HepG2 (cell line): ENCODE results near the gene PSMB3. TPM values are rescaled to one million over a fixed set of nuclear protein-coding genes. Genes with fewer than 3 reads are reported as not detected.
A peak's percentile ranks its signal among the peaks of the same experiment; 100 is the strongest.

ENCODE experiments used
- ARNTL ChIP-seq: sonication (generic); formaldehyde crosslinking; IDR thresholded peaks from 2 replicates; pipeline ENCODE4 v1.4.0; 2020; ENCODE audit warnings: mild to moderate bottlenecking, missing genetic modification reagents
- GZF1 ChIP-seq: sonication (generic); formaldehyde crosslinking; IDR thresholded peaks from 2 replicates; pipeline ENCODE4 v1.5.1; 2020; ENCODE audit warnings: mild to moderate bottlenecking, missing genetic modification reagents
- HNRNPLL ChIP-seq: fragments of 200-400 bp; formaldehyde crosslinking; IDR thresholded peaks from 2 replicates; pipeline ENCODE4 v1.6.1; 2017; ENCODE audit warnings: mild to moderate bottlenecking, low read depth, low read length; ENCODE audit not compliant: poor library complexity, severe bottlenecking
- RNF2 ChIP-seq: fragments of 450-650 bp; conservative IDR thresholded peaks from 2 replicates; pipeline ENCODE4 v1.6.1; 2016; ENCODE audit warnings: low read depth
- SETDB1 ChIP-seq: sonication (generic); formaldehyde crosslinking; IDR thresholded peaks from 2 replicates; pipeline ENCODE4 v1.5.1; 2020; ENCODE audit warnings: missing genetic modification reagents, mild to moderate bottlenecking, borderline replicate concordance
- SNAPC4 ChIP-seq: sonication (generic); formaldehyde crosslinking; IDR thresholded peaks from 2 replicates; pipeline ENCODE4 v1.4.0; 2020; ENCODE audit warnings: mild to moderate bottlenecking, missing genetic modification reagents
- ZBTB14 ChIP-seq: sonication (generic); formaldehyde crosslinking; IDR thresholded peaks from 2 replicates; pipeline ENCODE4 v1.4.0; 2020; ENCODE audit warnings: missing genetic modification reagents
- ZNF30 ChIP-seq: sonication (generic); formaldehyde crosslinking; IDR thresholded peaks from 2 replicates; pipeline ENCODE4 v1.5.0; 2020; ENCODE audit warnings: mild to moderate bottlenecking, missing genetic modification reagents
- ZNF678 ChIP-seq: sonication (generic); formaldehyde crosslinking; IDR thresholded peaks from 2 replicates; pipeline ENCODE4 v1.4.0; 2020; ENCODE audit warnings: mild to moderate bottlenecking, missing genetic modification reagents
- polyA plus RNA-seq, 8 experiments: library from polyadenylated mRNA; depleted of rRNA in 3 of 8; stranded (reverse) in 7 of 8; unstranded in 1 of 8; fragments of >200 nt; fragmentation: Illumina TruSeq in 4 of 8; extraction: Trizol in 4 of 8; gene quantifications; 2 replicates each; pipeline versions ENCODE4 v1.2.1 to v1.2.3, GENCODE V29; 2011 to 2016; ENCODE audit warnings: low read depth in 4 of 8, missing spikeins in 1 of 8, mixed read lengths in 1 of 8; ENCODE audit not compliant: insufficient read depth in 1 of 8
- total RNA-seq, 5 experiments: library from RNA; depleted of rRNA; stranded (reverse); fragments of >200 nt; fragmentation: Illumina TruSeq; extraction: Trizol; gene quantifications; 2 replicates each; pipeline ENCODE4 v1.2.3, GENCODE V29; 2016; ENCODE audit warnings: low read depth in 1 of 5
- TF ChIP-seq, protein P1 (sequence below): sonication (generic); formaldehyde crosslinking; IDR thresholded peaks from 2 replicates; pipeline ENCODE4 v1.5.1; 2020; ENCODE audit warnings: mild to moderate bottlenecking, missing genetic modification reagents, moderate library complexity
- TF ChIP-seq, protein P2 (sequence below), 2 experiments: sonication (generic) in 1 of 2; formaldehyde crosslinking in 1 of 2; IDR thresholded peaks; 2 replicates each; pipeline versions ENCODE4 v1.5.1 to v1.6.1; 2011 to 2020; ENCODE audit warnings: borderline replicate concordance in 1 of 2, low read depth in 1 of 2, low read length in 1 of 2, mild to moderate bottlenecking in 1 of 2, missing genetic modification reagents in 1 of 2, moderate library complexity in 1 of 2
- TF ChIP-seq, protein P3 (sequence below): sonication (generic); formaldehyde crosslinking; IDR thresholded peaks from 2 replicates; pipeline ENCODE4 v1.8.0; 2022; ENCODE audit warnings: mild to moderate bottlenecking, missing genetic modification reagents; ENCODE audit not compliant: insufficient replicate concordance

Gene PSMB3
- total and polyA plus RNA-seq, 2 of the 13 experiments (the other 11 are each of a cell fraction or from before 2014, with no cell fraction given): 366 to 517 TPM

DNA sequence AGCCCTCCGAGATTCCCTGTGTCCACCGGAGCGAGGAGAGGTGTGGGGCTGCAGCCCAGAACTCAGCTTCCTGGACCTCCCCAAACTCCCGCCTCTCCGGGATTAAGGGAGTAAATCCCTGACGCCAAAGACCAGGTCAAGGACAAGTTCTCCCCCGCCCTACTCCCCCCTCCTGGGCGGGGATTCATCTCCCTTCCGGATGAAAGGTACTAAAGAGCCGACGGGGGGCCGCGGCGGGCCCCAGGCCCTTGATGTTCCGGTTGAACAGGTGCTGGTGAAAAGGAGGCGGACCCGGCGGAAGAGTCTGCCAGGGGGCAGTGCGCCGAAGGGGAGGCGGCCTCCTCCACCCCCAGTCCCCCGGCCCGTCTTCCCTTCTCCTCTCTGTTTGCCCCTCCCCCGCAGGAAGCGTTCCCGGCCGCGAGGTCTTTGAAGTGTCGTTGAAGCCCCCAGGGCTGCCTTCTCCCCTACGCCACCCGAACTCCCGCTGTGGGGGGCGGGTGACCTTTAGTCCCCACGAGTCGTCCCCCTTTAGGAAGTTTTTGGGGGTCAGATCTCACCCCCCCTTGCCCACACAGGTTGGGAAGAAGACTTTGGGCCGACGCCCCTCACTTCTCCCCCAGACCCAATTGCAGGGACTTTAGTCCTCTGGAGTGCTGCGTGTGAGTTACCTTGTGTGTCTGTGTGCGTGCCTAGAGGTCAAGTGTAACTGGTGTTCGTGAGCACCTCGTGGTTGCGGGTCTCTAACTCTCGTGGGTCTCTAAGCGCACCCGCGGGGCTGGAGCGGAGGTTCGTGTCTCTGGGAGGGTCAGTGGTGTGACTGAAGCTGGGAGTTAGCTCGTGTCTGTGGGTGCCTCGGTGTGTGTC, 48.6 kb upstream of the PSMB3 start (continued):
- TF ChIP-seq SNAPC4 (peak; percentile 36; the same call in 1 of the 2 replicates), HNRNPLL (peak; percentile 84), SETDB1 (CRISPR knock-in tag) (no peak), ZNF678 (CRISPR knock-in tag) (0 out of 2 replicates have a peak, but pooled peaks have one; percentile 24), RNF2 (no peak; the same call in 1 of the 2 replicates), ARNTL (peak; percentile 90), ZBTB14 (CRISPR knock-in tag) (peak; percentile 73; the same call in 1 of the 2 replicates), ZNF30 (CRISPR knock-in tag) (no peak), GZF1 (peak; percentile 90)
- TF ChIP-seq, protein P1, sequence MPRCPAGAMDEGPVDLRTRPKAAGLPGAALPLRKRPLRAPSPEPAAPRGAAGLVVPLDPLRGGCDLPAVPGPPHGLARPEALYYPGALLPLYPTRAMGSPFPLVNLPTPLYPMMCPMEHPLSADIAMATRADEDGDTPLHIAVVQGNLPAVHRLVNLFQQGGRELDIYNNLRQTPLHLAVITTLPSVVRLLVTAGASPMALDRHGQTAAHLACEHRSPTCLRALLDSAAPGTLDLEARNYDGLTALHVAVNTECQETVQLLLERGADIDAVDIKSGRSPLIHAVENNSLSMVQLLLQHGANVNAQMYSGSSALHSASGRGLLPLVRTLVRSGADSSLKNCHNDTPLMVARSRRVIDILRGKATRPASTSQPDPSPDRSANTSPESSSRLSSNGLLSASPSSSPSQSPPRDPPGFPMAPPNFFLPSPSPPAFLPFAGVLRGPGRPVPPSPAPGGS: peak; percentile 91
- TF ChIP-seq, protein P2, sequence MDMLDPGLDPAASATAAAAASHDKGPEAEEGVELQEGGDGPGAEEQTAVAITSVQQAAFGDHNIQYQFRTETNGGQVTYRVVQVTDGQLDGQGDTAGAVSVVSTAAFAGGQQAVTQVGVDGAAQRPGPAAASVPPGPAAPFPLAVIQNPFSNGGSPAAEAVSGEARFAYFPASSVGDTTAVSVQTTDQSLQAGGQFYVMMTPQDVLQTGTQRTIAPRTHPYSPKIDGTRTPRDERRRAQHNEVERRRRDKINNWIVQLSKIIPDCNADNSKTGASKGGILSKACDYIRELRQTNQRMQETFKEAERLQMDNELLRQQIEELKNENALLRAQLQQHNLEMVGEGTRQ (IDR thresholded peaks at IDR 0.05; ENCODE audit: low read depth, low read length): no peak
- TF ChIP-seq, protein P2 (CRISPR knock-in tag; IDR thresholded peaks at IDR 0.05; ENCODE audit: borderline replicate concordance): peak; percentile 47; the same call in 1 of the 2 replicates
- TF ChIP-seq, protein P3, sequence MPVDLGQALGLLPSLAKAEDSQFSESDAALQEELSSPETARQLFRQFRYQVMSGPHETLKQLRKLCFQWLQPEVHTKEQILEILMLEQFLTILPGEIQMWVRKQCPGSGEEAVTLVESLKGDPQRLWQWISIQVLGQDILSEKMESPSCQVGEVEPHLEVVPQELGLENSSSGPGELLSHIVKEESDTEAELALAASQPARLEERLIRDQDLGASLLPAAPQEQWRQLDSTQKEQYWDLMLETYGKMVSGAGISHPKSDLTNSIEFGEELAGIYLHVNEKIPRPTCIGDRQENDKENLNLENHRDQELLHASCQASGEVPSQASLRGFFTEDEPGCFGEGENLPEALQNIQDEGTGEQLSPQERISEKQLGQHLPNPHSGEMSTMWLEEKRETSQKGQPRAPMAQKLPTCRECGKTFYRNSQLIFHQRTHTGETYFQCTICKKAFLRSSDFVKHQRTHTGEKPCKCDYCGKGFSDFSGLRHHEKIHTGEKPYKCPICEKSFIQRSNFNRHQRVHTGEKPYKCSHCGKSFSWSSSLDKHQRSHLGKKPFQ: peak; percentile 96
